Ishikawa (cell line): Measurements from ENCODE around the gene C1QTNF4.

Source experiments
- CEBPB ChIP-seq: IDR thresholded peaks from 2 replicates; pipeline ENCODE4 v1.6.1; 2012
- CREB1 ChIP-seq: IDR thresholded peaks from 2 replicates; pipeline ENCODE4 v1.6.1; 2012; ENCODE audit warnings: low read depth
- EGR1 ChIP-seq: IDR thresholded peaks from 2 replicates; pipeline ENCODE4 v1.6.1; 2012
- EP300 ChIP-seq: IDR thresholded peaks from 2 replicates; pipeline ENCODE4 v1.6.1; 2012; ENCODE audit warnings: borderline replicate concordance
- FOXM1 ChIP-seq: IDR thresholded peaks from 2 replicates; pipeline ENCODE4 v1.6.1; 2012; ENCODE audit warnings: low read depth, borderline replicate concordance
- MAX ChIP-seq: IDR thresholded peaks from 2 replicates; pipeline ENCODE4 v1.6.1; 2012
- NFIC ChIP-seq: IDR thresholded peaks from 2 replicates; pipeline ENCODE4 v1.6.1; 2012
- RAD21 ChIP-seq: IDR thresholded peaks from 2 replicates; pipeline ENCODE4 v1.6.1; 2012; ENCODE audit warnings: low read depth
- REST ChIP-seq: IDR thresholded peaks from 2 replicates; pipeline ENCODE4 v1.6.1; 2012; ENCODE audit warnings: low read depth, mild to moderate bottlenecking
- TAF1 ChIP-seq: IDR thresholded peaks from 2 replicates; pipeline ENCODE4 v1.6.1; 2012; ENCODE audit warnings: low read depth, mild to moderate bottlenecking
- TCF12 ChIP-seq: IDR thresholded peaks from 2 replicates; pipeline ENCODE4 v1.6.1; 2012; ENCODE audit warnings: low read depth
- TEAD4 ChIP-seq: IDR thresholded peaks from 2 replicates; pipeline ENCODE4 v1.6.1; 2012
- USF1 ChIP-seq: IDR thresholded peaks from 2 replicates; pipeline ENCODE4 v1.6.1; 2012
- YY1 ChIP-seq: IDR thresholded peaks from 2 replicates; pipeline ENCODE4 v1.6.1; 2012; ENCODE audit warnings: low read depth
- ZBTB7A ChIP-seq: IDR thresholded peaks from 2 replicates; pipeline ENCODE4 v1.6.1; 2012; ENCODE audit warnings: low read depth

C1QTNF4 gene

GRCh38 chr11:47617417-47617809 lies 23.2 kb upstream of the C1QTNF4 start:
- TF ChIP-seq FOXM1 (no peak), TAF1 (no peak), YY1 (no peak), NFIC (no peak), USF1 (no peak), CREB1 (no peak), RAD21 (no peak), REST (no peak), EGR1 (no peak), EP300 (no peak), TCF12 (no peak), MAX (no peak)

GRCh38 chr11:47616726-47617416 lies 22.7 kb upstream of the C1QTNF4 start:
- peak; percentile 50; the same call in 1 of the 2 replicates for TF ChIP-seq RAD21
- no peak for TF ChIP-seq TAF1

- no peak for TF ChIP-seq TAF1
These were observed 21.0 kb upstream of the C1QTNF4 start for GRCh38 chr11:47615249-47615648.

- TF ChIP-seq FOXM1 (no peak), TAF1 (no peak), EGR1 (no peak), EP300 (no peak), YY1 (no peak), RAD21 (no peak), TEAD4 (no peak), CEBPB (no peak), REST (no peak), ZBTB7A (no peak), CREB1 (no peak), MAX (no peak)
These were observed 17.2 kb upstream of the C1QTNF4 start for GRCh38 chr11:47611348-47611794.

GRCh38 chr11:47609675-47610074 lies 15.5 kb upstream of the C1QTNF4 start:
- TF ChIP-seq FOXM1 (no peak), USF1 (no peak), RAD21 (no peak), NFIC (no peak), TCF12 (no peak), EP300 (no peak), ZBTB7A (no peak), TAF1 (no peak)

GRCh38 chr11:47607380-47607779 lies 13.2 kb upstream of the C1QTNF4 start:
- TF ChIP-seq ZBTB7A: no peak
- TF ChIP-seq REST: no peak
- no peak for TF ChIP-seq TEAD4
- no peak for TF ChIP-seq CREB1
- TF ChIP-seq NFIC: no peak
- TF ChIP-seq YY1: no peak
- no peak for TF ChIP-seq TAF1
- TF ChIP-seq RAD21: no peak
- TF ChIP-seq EGR1: no peak
- TF ChIP-seq EP300: no peak
- TF ChIP-seq TCF12: no peak
- no peak for TF ChIP-seq FOXM1
- TF ChIP-seq CEBPB: no peak
- no peak for TF ChIP-seq MAX
- no peak for TF ChIP-seq USF1
